HepG2 (cell line): ENCODE measurements around the gene CRB1. TPM values are rescaled to one million over a fixed set of nuclear protein-coding genes. Genes with fewer than 3 reads are reported as not detected.

Source experiments
- ATAC-seq: fragments of 200-7000 bp; cut with Tn5 transposase; 3 replicates; pipeline ENCODE4 v1.9.1; 2020; ENCODE audit warnings: mild to moderate bottlenecking, moderate library complexity
- BruUV-seq: library from RNA; stranded (reverse); fragments of 400-500 nt; replicated peaks from 2 replicates; lab custom pipeline; 2021; lab: Mats Ljungman, UMichigan
- CTCF ChIA-PET: fragments of 300-600 bp; formaldehyde crosslinking; extraction: SDS; loops from one replicate; lab custom pipeline; 2021; ENCODE audit warnings: low total read pairs, inconsistent platforms, low intra/inter-chr PET ratio; lab: Yijun Ruan, JAX
- POLR2A ChIA-PET: fragments of 350-600 bp; sonication (Branson Sonifier 250); formaldehyde crosslinking; loops from one replicate; lab custom pipeline; 2020; ENCODE audit warnings: antibody characterized with exemption, inconsistent platforms; lab: Yijun Ruan, JAX
- DNase-seq: peaks from one replicate; pipeline ENCODE4 v3.0.0-alpha.2; 2015; ENCODE audit warnings: low spot score
- FAIRE-seq: peaks from 3 replicates; lab custom pipeline; 2011; peaks lifted over from hg19 to GRCh38; lab: Jason Lieb, UNC
- H2AFZ ChIP-seq: one replicate; pipeline ENCODE4 v1.6.1; 2011; ENCODE audit warnings: low read length, inconsistent platforms
- H3K27ac ChIP-seq: fragments of 300-600 bp; 3 replicates; pipeline ENCODE4 v1.8.0; 2011; ENCODE audit warnings: mixed run types, mild to moderate bottlenecking, mixed read lengths, low read length, inconsistent platforms; ENCODE audit not compliant: insufficient read depth; ENCODE audit errors: extremely low read length
- H3K27me3 ChIP-seq, 2 experiments: fragments of 200-600 bp in 1 of 2; 2 replicates in 1 of 2; 3 replicates in 1 of 2; pipeline versions ENCODE4 v1.6.0 to v1.8.0; 2011; ENCODE audit warnings: low read length in 2 of 2, mild to moderate bottlenecking in 2 of 2, moderate library complexity in 2 of 2, inconsistent platforms in 1 of 2; ENCODE audit not compliant: insufficient read depth in 2 of 2, control insufficient read depth in 1 of 2
- H3K36me3 ChIP-seq, 2 experiments: fragments of 200-600 bp in 1 of 2; replicated peaks in 1 of 2; 2 replicates in 1 of 2; 3 replicates in 1 of 2; pipeline versions ENCODE4 v1.5.1 to v1.8.0; 2011; ENCODE audit warnings: low read length in 2 of 2, inconsistent platforms in 1 of 2; ENCODE audit not compliant: insufficient read depth in 2 of 2, control insufficient read depth in 1 of 2
- H3K4me1 ChIP-seq: 2 replicates; pipeline ENCODE4 v1.5.1; 2012; ENCODE audit warnings: low read length, inconsistent platforms; ENCODE audit not compliant: insufficient read depth
- H3K4me2 ChIP-seq: 2 replicates; pipeline ENCODE4 v1.6.0; 2011; ENCODE audit warnings: low read depth, low read length, inconsistent platforms
- H3K4me3 ChIP-seq, 3 experiments: fragments of 200-600 bp in 1 of 3; sonication (generic), shearing (Covaris generic) in 1 of 3; replicated peaks in 1 of 3; 2 replicates each; pipeline ENCODE4 v1.5.1; 2011 to 2016; ENCODE audit warnings: low read length in 3 of 3, inconsistent platforms in 2 of 3, low read depth in 2 of 3, mild to moderate bottlenecking in 2 of 3, control low read depth in 1 of 3, mixed read lengths in 1 of 3; ENCODE audit not compliant: insufficient read depth in 1 of 3
- H3K79me2 ChIP-seq: one replicate; pipeline ENCODE4 v1.6.1; 2011; ENCODE audit warnings: low read length, inconsistent platforms; ENCODE audit not compliant: insufficient read depth
- H3K9ac ChIP-seq: 2 replicates; pipeline ENCODE4 v1.6.0; 2011; ENCODE audit warnings: mild to moderate bottlenecking, low read depth, low read length, inconsistent platforms; ENCODE audit not compliant: insufficient read depth
- H3K9me3 ChIP-seq: 2 replicates; pipeline ENCODE4 v1.5.1; 2012; ENCODE audit warnings: mild to moderate bottlenecking, low read length
- H4K20me1 ChIP-seq: 2 replicates; pipeline ENCODE4 v1.6.0; 2011; ENCODE audit warnings: inconsistent platforms, mild to moderate bottlenecking, low read length, moderate library complexity; ENCODE audit not compliant: insufficient read depth
- ATF7 ChIP-seq, 2 experiments: fragments of 450-650 bp in 1 of 2; sonication (generic) in 1 of 2; formaldehyde crosslinking in 1 of 2; IDR thresholded peaks; 2 replicates each; pipeline versions ENCODE4 v1.4.0 to v1.6.1; 2016 to 2020; ENCODE audit warnings: antibody characterized with exemption in 1 of 2, mild to moderate bottlenecking in 1 of 2, missing genetic modification reagents in 1 of 2
- IRX3 ChIP-seq: sonication (generic); formaldehyde crosslinking; IDR thresholded peaks from 2 replicates; pipeline ENCODE4 v1.8.1; 2023; ENCODE audit warnings: mild to moderate bottlenecking, low read depth, missing genetic modification reagents, borderline replicate concordance
- KLF9 ChIP-seq: IDR thresholded peaks from 2 replicates; pipeline ENCODE4 v1.6.1; 2016; ENCODE audit warnings: low read depth
- RFXANK ChIP-seq: IDR thresholded peaks from 2 replicates; pipeline ENCODE4 v1.6.1; 2016
- WGBS: methylation state at CpG from one replicate; pipeline ENCODE4 v1.1.6; 2017; ENCODE audit warnings: low lambda C conversion rate; 5-methylcytosine and 5-hydroxymethylcytosine counted together
- in situ Hi-C: cut with HindIII; loops from 2 replicates; pipeline ENCODE4 v1.10.0; 2017; ENCODE audit warnings: low pct_unique_long_range_greater_than_20kb; ENCODE audit not compliant: extremely low pct_ligation_motif_present
- intact Hi-C: fragments of 100-400 bp; cut with micrococcal nuclease; formaldehyde crosslinking; loops from one replicate; pipeline ENCODE4 v1.10.0; 2022; ENCODE audit not compliant: unreplicated experiment
- polyA plus RNA-seq, 8 experiments: library from polyadenylated mRNA; depleted of rRNA in 3 of 8; stranded (reverse) in 7 of 8; unstranded in 1 of 8; fragments of >200 nt; fragmentation: Illumina TruSeq in 4 of 8; extraction: Trizol in 4 of 8; gene quantifications; 2 replicates each; pipeline versions ENCODE4 v1.2.1 to v1.2.3, GENCODE V29; 2011 to 2016; ENCODE audit warnings: low read depth in 4 of 8, missing spikeins in 1 of 8, mixed read lengths in 1 of 8; ENCODE audit not compliant: insufficient read depth in 1 of 8
- total RNA-seq, 5 experiments: library from RNA; depleted of rRNA; stranded (reverse); fragments of >200 nt; fragmentation: Illumina TruSeq; extraction: Trizol; gene quantifications; 2 replicates each; pipeline ENCODE4 v1.2.3, GENCODE V29; 2016; ENCODE audit warnings: low read depth in 1 of 5
- TF ChIP-seq, protein P1 (sequence below): sonication (generic); formaldehyde crosslinking; IDR thresholded peaks from 2 replicates; pipeline ENCODE4 v1.4.0; 2020; ENCODE audit warnings: mild to moderate bottlenecking, missing genetic modification reagents
- TF ChIP-seq, protein P2 (sequence below): sonication (generic); formaldehyde crosslinking; IDR thresholded peaks from 2 replicates; pipeline ENCODE4 v1.4.0; 2020; ENCODE audit warnings: mild to moderate bottlenecking, missing genetic modification reagents

The CRB1 gene
- total and polyA plus RNA-seq, 2 of the 13 experiments (the other 11 are each of a cell fraction or from before 2014, with no cell fraction given) = 0.01 TPM; not detected in 1

DNA sequence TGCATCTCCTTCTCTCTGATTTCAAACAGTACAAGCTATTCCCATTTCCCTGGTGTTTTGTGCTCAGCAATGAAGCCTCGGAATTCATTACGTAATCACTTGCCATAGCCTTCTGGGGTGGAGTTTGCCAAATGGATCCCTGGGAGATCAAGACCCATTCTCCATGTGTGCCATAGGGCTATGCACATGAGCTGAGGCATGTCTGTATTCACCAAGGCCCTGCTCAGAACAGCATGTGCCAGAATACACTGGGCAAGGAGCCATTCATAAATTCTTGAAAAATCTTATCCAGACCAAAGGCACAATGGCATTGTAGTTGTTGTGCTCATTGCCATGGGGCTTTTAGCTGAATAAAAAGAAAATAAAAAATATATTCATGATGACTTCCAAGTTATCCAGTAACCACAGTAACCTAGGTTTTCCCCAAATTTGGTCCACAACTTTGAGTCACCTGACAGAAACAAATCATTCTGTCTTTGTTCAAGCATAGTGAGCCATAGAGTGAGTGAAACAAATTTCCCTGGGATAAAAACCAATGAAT lies 53.0 kb downstream of the CRB1 start:
- no peak for DNase-seq
- Histone ChIP-seq H3K79me2 (no peaks in the 10 kb centered on the region), H3K4me3 (no peak overlapping the region), H3K27ac (no peak overlapping the region), H3K9me3 (no peaks in the 10 kb centered on the region), H3K4me1 (no peaks in the 10 kb centered on the region), H3K27me3 (no peaks in the 10 kb centered on the region), H3K4me2 (no peak overlapping the region), H4K20me1 (no peaks in the 10 kb centered on the region), H3K36me3 (no peaks in the 10 kb centered on the region), H2AFZ (no peak overlapping the region), H3K9ac (no peak overlapping the region)
- 2% methylated on average over 2 of the region's 2 CpGs for WGBS
- in situ Hi-C loops = no loop called here
- no peak for ATAC-seq
- ChIA-PET CTCF (no interaction called here), POLR2A (no interaction called here)
- BruUV-seq = no TSS peak
- intact Hi-C loops = no loop called here
- no peak for FAIRE-seq
- TF ChIP-seq IRX3 (CRISPR knock-in tag) (no peak), RFXANK (CRISPR knock-in tag) (no peak), ATF7 (IDR thresholded peaks at IDR 0.05) (peak; percentile 47; the same call in 1 of the 2 replicates), ATF7 (CRISPR knock-in tag; IDR thresholded peaks at IDR 0.05) (no peak), KLF9 (CRISPR knock-in tag) (no peak)
- TF ChIP-seq, protein P1, sequence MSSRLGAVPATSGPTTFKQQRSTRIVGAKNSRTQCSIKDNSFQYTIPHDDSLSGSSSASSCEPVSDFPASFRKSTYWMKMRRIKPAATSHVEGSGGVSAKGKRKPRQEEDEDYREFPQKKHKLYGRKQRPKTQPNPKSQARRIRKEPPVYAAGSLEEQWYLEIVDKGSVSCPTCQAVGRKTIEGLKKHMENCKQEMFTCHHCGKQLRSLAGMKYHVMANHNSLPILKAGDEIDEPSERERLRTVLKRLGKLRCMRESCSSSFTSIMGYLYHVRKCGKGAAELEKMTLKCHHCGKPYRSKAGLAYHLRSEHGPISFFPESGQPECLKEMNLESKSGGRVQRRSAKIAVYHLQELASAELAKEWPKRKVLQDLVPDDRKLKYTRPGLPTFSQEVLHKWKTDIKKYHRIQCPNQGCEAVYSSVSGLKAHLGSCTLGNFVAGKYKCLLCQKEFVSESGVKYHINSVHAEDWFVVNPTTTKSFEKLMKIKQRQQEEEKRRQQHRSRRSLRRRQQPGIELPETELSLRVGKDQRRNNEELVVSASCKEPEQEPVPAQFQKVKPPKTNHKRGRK (CRISPR knock-in tag) = no peak
- TF ChIP-seq, protein P2, sequence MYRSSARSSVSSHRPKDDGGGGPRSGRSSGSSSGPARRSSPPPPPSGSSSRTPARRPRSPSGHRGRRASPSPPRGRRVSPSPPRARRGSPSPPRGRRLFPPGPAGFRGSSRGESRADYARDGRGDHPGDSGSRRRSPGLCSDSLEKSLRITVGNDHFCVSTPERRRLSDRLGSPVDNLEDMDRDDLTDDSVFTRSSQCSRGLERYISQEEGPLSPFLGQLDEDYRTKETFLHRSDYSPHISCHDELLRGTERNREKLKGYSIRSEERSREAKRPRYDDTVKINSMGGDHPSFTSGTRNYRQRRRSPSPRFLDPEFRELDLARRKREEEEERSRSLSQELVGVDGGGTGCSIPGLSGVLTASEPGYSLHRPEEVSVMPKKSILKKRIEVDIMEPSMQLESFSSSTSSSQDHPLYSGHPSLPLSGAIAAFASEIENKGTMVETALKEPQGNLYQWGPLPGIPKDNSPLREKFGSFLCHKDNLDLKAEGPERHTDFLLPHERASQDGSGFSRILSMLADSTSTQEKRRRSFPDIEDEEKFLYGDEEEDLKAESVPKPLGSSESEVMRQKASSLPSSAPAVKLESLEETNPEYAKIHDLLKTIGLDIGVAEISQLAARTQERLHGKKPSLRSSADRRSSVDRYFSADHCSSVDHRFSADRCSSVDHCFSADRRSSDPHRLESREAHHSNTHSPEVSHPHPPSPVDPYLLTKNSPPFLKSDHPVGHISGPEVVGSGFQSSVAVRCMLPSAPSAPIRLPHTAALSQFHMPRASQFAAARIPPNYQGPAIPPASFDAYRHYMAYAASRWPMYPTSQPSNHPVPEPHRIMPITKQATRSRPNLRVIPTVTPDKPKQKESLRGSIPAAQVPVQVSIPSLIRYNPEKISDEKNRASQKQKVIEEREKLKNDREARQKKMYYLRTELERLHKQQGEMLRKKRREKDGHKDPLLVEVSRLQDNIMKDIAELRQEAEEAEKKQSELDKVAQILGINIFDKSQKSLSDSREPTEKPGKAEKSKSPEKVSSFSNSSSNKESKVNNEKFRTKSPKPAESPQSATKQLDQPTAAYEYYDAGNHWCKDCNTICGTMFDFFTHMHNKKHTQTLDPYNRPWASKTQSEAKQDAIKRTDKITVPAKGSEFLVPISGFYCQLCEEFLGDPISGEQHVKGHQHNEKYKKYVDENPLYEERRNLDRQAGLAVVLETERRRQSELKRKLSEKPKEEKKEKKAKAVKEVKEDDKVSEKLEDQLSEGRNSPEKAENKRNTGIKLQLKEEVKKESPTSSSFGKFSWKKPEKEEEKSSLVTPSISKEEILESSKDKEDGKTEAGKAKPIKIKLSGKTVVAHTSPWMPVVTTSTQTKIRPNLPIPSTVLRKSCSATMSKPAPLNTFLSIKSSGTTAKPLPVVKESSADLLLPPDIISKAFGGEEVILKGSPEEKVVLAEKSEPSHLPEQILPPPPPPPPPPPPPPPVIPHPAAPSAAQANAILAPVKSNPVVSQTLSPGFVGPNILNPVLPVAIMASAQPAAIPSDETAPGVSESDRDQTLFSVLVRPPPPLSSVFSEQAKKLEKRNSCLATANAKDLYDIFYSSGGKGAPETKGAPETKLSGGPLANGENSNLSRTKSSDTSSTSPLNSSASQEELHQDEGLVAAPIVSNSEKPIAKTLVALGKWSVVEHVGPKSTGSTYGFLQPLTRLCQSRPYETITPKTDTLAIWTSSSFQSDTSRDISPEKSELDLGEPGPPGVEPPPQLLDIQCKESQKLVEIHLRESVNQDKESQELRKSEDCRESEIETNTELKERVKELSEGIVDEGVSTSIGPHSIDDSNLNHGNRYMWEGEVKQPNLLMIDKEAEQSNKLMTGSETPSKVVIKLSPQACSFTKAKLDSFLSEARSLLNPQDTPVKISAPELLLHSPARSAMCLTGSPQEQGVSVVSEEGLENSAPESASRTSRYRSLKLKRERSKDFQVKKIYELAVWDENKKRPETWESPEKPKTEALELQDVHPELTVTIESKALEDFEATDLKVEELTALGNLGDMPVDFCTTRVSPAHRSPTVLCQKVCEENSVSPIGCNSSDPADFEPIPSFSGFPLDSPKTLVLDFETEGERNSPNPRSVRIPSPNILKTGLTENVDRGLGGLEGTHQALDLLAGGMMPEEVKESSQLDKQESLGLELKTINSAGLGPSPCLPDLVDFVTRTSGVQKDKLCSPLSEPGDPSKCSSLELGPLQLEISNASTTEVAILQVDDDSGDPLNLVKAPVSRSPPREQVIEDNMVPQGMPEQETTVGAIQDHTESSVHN (CRISPR knock-in tag) = no peak
